Thyroid gland (tissue), 4 donors: ENCODE results near the gene PPM1L.

ENCODE experiments used
- POLR2A ChIP-seq, 2 donors: fragments of 450-650 bp; IDR thresholded peaks; one replicate each; pipeline ENCODE4 v1.6.1; 2017; ENCODE audit warnings: antibody characterized with exemption in 2 of 2, mild to moderate bottlenecking in 2 of 2, moderate library complexity in 1 of 2
- TF ChIP-seq, protein P1 (sequence below), 6 experiments: fragments of 200-600 bp in 3 of 6; fragments of 450-650 bp in 3 of 6; sonication (generic) in 3 of 6; IDR thresholded peaks; one replicate each; pipeline ENCODE4 v1.5.1; 2016 to 2019; ENCODE audit warnings: antibody characterized with exemption in 6 of 6, mild to moderate bottlenecking in 2 of 6, inconsistent platforms in 1 of 6, moderate library complexity in 1 of 6

- TF ChIP-seq, protein P1, sequence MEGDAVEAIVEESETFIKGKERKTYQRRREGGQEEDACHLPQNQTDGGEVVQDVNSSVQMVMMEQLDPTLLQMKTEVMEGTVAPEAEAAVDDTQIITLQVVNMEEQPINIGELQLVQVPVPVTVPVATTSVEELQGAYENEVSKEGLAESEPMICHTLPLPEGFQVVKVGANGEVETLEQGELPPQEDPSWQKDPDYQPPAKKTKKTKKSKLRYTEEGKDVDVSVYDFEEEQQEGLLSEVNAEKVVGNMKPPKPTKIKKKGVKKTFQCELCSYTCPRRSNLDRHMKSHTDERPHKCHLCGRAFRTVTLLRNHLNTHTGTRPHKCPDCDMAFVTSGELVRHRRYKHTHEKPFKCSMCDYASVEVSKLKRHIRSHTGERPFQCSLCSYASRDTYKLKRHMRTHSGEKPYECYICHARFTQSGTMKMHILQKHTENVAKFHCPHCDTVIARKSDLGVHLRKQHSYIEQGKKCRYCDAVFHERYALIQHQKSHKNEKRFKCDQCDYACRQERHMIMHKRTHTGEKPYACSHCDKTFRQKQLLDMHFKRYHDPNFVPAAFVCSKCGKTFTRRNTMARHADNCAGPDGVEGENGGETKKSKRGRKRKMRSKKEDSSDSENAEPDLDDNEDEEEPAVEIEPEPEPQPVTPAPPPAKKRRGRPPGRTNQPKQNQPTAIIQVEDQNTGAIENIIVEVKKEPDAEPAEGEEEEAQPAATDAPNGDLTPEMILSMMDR (IDR thresholded peaks at IDR 0.05): no peak
- TF ChIP-seq POLR2A (IDR thresholded peaks at IDR 0.05): no peak
These were observed 175.4 kb downstream of the PPM1L start for GRCh38 chr3:160931474-160931873.
